ENCODE results near the gene GPATCH3. TPM values are rescaled to one million over a fixed set of nuclear protein-coding genes. Genes with fewer than 3 reads are reported as not detected.
A peak's percentile ranks its signal among the peaks of the same experiment; 100 is the strongest.

Gene GPATCH3
- total RNA-seq, 1 donor from 2014 or later = 18.1 TPM

DNA sequence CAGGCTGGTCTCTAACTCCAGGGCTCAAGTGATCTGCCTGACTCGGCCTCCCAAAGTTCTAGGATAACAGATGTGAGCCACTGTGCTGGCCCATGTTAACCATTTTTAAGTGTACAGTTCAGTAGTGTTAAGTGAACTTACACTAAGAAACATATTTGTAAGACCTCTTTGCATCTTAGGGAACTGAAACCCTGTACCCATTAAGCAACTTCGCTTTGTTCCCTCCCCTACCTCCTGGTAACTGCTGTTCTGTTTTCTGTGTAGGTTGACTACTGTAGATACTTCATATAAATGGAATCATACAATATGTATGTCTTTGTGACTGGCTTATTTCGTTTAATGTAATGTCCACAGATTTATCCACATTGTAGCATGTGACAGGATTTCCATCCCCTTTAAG lies 32.3 kb upstream of the GPATCH3 start:
- Histone ChIP-seq H3K9me3 (no peaks in the 10 kb centered on the region), H3K4me3 (no peak overlapping the region), H3K27ac (no peak overlapping the region), H3K4me1 (no peaks in the 10 kb centered on the region), H3K36me3 (peaks cover 56% of the 10 kb centered on the region), H3K27me3 (no peaks in the 10 kb centered on the region)
- intact Hi-C loops (cut with DNase I) = no loop called here
- DNase-seq (no peak), ATAC-seq (peak; percentile 87)
- TF ChIP-seq, protein P1, sequence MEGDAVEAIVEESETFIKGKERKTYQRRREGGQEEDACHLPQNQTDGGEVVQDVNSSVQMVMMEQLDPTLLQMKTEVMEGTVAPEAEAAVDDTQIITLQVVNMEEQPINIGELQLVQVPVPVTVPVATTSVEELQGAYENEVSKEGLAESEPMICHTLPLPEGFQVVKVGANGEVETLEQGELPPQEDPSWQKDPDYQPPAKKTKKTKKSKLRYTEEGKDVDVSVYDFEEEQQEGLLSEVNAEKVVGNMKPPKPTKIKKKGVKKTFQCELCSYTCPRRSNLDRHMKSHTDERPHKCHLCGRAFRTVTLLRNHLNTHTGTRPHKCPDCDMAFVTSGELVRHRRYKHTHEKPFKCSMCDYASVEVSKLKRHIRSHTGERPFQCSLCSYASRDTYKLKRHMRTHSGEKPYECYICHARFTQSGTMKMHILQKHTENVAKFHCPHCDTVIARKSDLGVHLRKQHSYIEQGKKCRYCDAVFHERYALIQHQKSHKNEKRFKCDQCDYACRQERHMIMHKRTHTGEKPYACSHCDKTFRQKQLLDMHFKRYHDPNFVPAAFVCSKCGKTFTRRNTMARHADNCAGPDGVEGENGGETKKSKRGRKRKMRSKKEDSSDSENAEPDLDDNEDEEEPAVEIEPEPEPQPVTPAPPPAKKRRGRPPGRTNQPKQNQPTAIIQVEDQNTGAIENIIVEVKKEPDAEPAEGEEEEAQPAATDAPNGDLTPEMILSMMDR (IDR thresholded peaks at IDR 0.05) = no peak

DNA sequence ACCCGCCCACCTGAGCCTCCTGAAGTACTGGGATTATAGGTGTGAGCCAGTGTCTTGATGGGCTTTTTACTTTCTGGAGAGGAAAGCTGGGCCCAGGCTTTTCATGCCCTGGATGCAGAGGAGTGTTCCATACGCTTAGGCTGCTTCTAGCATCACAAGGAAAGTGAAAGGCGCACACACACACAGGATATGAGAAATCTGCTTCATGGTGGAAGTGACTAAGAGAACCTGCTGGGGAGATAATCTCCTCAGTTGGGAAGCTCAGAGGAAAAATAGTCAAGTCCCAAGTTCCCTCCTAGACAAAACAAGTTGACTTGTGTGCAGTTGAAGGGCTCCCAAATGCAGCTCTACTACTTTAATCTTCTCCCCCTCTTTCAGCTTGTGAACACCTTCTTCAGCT lies 23.4 kb upstream of the GPATCH3 start:
- H3K27ac ChIP-seq = no peak overlapping the region
- no peak for DNase-seq
- no peaks in the 10 kb centered on the region for H3K27me3 ChIP-seq
- no peak for ATAC-seq
- no peak overlapping the region for H3K4me3 ChIP-seq
- TF ChIP-seq, protein P1 (IDR thresholded peaks at IDR 0.05) = no peak
- peaks cover 10% of the 10 kb centered on the region for H3K4me1 ChIP-seq
- intact Hi-C loops (cut with DNase I) = no loop called here
- no peaks in the 10 kb centered on the region for H3K9me3 ChIP-seq
- H3K36me3 ChIP-seq = peaks cover 50% of the 10 kb centered on the region

DNA sequence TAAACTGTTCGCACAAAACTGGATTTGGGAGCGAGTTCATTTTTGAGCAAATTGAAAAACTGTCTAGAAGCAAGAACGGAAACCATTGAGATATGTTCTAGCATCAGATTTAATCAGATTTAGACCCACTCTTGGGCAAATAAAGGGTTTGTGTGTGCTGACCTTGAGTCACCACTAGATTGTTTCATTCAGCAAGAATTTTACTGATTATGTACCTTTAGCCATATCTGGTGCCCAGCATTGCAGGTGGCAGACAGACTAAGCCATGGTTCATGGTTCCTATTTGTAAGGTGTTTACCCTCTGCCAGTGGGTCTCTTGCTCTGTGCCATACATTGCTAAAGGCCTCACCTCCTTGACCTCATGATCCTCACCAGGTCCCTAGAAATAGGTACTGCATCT lies 22.6 kb upstream of the GPATCH3 start:
- Histone ChIP-seq H3K27ac (no peak overlapping the region), H3K36me3 (peaks cover 42% of the 10 kb centered on the region), H3K4me3 (peak overlapping the region; percentile 100), H3K4me1 (peaks cover 10% of the 10 kb centered on the region), H3K27me3 (no peaks in the 10 kb centered on the region), H3K9me3 (no peaks in the 10 kb centered on the region)
- intact Hi-C loops (cut with DNase I) = no loop called here
- TF ChIP-seq, protein P1 (IDR thresholded peaks at IDR 0.05) = no peak
- ATAC-seq = no peak
- no peak for DNase-seq

DNA sequence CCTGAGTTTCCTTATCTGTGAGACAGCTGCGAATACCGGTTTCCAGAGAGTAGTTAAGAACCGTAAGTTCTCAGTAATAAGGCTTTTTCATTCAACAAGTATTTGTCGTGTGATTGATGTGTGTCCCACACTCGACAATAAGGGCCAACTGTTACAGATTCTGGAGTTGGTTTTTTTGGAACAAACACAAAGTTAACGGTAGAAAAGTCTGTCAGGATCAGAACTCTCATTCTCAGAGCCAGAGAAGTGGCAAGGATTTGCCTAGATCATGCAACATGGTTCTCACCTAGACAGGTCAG lies 22.1 kb upstream of the GPATCH3 start:
- intact Hi-C loops (cut with DNase I) = no loop called here
- ATAC-seq (no peak), DNase-seq (no peak)
- H3K4me3 ChIP-seq = peak overlapping the region; percentile 100
- H3K9me3 ChIP-seq = no peaks in the 10 kb centered on the region
- H3K27me3 ChIP-seq = no peaks in the 10 kb centered on the region
- peaks cover 36% of the 10 kb centered on the region for H3K36me3 ChIP-seq
- peaks cover 10% of the 10 kb centered on the region for H3K4me1 ChIP-seq
- H3K27ac ChIP-seq = peak overlapping the region; percentile 89
- TF ChIP-seq, protein P1 (IDR thresholded peaks at IDR 0.05) = no peak

DNA sequence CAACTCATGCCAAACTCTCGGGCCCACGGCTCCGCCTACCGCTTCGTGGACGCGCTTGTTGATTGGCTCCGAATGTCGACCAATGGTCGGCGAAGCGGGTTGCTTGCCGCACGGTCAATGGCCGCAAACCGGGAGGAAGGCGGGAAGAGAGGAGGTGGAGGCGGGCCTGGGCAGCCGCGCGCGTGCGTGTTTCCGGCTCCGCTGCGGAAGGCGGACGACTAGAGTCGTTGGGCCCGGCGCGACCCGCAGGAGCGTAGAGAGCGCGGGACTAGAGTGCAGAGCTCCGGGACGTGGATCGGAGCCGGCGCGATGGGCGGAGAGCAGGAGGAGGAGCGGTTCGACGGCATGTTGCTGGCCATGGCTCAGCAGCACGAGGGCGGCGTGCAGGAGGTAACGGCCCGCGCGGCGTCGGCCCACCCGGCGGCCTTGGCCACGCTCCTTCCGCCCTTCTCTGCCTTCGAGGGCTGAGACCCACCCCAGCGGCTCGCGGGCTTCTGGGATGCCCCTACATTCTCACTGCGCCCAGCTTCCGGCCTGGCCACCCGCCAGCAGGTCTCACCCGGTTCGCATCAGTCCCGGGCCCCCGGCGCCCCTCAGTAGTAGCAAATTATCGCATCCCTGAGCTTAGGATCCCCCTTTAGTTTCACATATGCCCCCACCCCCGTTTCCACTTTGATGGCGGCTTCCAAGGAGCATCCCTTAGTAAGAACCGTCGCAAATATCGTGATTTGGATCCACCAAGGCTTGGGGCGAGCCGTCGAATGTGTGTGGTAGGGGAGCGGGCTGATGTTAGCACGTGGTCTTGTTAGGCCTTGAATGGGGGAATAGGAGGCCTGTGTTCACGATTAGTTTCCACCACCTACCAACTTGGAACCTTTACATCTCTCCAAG lies 21.5 kb upstream of the GPATCH3 start, which contains the start of gene NUDC:
TSS of gene NUDC (plus strand) at position 204 of the 891 bp plus-strand sequence. CDS start at position 310, 106 bp downstream.
- Histone ChIP-seq H3K27ac (peak within 1 kb of the TSS; percentile 89), H3K4me3 (peak within 1 kb of the TSS; percentile 100), H3K9me3 (no peaks in the 10 kb centered on the region), H3K4me1 (peaks cover 10% of the 10 kb centered on the region), H3K27me3 (no peaks in the 10 kb centered on the region), H3K36me3 (peaks cover 33% of the 10 kb centered on the region)
- DNase-seq = peak; percentile 98
- peak; percentile 99 for ATAC-seq
- intact Hi-C loops (cut with DNase I) = no loop called here
- TF ChIP-seq, protein P1 (IDR thresholded peaks at IDR 0.05) = no peak

Measured in upper lobe of right lung (tissue), 1 donor.